ENCODE measurements around the gene BORCS5. TPM values are rescaled to one million over a fixed set of nuclear protein-coding genes. Genes with fewer than 3 reads are reported as not detected.
"Not testable (repeated sequence)": the region's sequence is repeated elsewhere in the genome, so short reads cannot be mapped to it uniquely, and the experiment has no call there.

The BORCS5 gene
- total RNA-seq, 4 donors from 2014 or later = 7.6 to 20.4 (median 10.0) TPM

DNA sequence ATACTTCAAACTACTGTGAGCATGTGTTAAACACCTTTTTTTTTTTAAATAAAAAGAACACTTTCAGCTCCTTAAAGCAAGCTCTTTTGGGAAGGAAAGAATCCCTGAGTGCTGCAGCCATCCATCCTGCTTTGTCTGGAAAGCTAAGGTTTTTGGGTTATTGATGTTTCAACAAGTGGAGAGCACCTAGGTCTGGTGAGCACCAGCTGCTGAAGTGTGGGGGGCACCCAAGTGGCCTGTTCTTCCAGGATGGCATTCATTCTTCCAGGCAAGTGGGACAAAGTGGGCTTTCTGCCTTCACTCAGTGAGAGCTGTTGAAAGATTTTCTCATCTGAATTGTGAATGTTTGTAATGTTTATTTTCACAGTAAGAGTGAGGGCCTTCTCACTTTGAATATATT lies 49.9 kb downstream of the BORCS5 start:
- H3K9me3 ChIP-seq = no peaks in the 10 kb centered on the region
- intact Hi-C loops (cut with DNase I) = no loop called here

DNA sequence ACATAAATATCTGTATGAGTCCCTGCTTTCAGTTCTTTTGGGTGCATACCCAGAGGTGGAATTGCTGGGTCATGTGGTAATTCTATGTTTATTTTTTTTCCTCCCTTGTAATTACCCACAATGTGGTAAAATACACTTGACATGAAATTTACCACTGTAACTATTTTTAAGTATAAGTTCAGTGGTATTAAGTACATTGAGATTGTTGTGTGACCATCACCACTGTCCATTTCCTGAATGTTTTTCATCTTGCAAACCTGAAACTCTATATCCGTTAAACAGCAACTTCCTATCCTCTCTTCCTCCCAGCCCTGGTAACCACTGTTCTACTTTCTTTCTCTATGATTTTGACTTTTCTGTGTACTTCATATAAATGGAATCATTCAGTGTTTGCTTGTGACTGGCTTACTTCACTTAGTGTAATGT lies 51.4 kb downstream of the BORCS5 start:
- DNase-seq = no peak
- Histone ChIP-seq H3K27ac (no peak overlapping the region), H3K4me3 (no peak overlapping the region), H3K9me3 (no peaks in the 10 kb centered on the region), H3K4me1 (peaks cover 9 to 20% (median 9%) of the 10 kb centered on the region in 3 donors), H3K27me3 (no peaks in the 10 kb centered on the region), H3K36me3 (no peaks in the 10 kb centered on the region)
- intact Hi-C loops (cut with DNase I) = no loop called here
- TF ChIP-seq POLR2A (IDR thresholded peaks at IDR 0.05) = no peak
- TF ChIP-seq, protein P1, sequence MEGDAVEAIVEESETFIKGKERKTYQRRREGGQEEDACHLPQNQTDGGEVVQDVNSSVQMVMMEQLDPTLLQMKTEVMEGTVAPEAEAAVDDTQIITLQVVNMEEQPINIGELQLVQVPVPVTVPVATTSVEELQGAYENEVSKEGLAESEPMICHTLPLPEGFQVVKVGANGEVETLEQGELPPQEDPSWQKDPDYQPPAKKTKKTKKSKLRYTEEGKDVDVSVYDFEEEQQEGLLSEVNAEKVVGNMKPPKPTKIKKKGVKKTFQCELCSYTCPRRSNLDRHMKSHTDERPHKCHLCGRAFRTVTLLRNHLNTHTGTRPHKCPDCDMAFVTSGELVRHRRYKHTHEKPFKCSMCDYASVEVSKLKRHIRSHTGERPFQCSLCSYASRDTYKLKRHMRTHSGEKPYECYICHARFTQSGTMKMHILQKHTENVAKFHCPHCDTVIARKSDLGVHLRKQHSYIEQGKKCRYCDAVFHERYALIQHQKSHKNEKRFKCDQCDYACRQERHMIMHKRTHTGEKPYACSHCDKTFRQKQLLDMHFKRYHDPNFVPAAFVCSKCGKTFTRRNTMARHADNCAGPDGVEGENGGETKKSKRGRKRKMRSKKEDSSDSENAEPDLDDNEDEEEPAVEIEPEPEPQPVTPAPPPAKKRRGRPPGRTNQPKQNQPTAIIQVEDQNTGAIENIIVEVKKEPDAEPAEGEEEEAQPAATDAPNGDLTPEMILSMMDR (IDR thresholded peaks at IDR 0.05) = no peak
- 55 to 82% methylated on average over 1 of the region's 1 CpG for WGBS, 2 donors

More for the DNA sequence above, 49.9 kb downstream of the BORCS5 start:
- no peaks in the 10 kb centered on the region for H3K27me3 ChIP-seq
- H3K4me1 ChIP-seq = peaks cover 9 to 23% (median 9%) of the 10 kb centered on the region in 3 donors
- no peak for DNase-seq
- no peak overlapping the region for H3K4me3 ChIP-seq
- H3K27ac ChIP-seq = no peak overlapping the region
- no peak for TF ChIP-seq POLR2A (IDR thresholded peaks at IDR 0.05)
- TF ChIP-seq, protein P1 (IDR thresholded peaks at IDR 0.05) = no peak
- no peaks in the 10 kb centered on the region for H3K36me3 ChIP-seq

DNA sequence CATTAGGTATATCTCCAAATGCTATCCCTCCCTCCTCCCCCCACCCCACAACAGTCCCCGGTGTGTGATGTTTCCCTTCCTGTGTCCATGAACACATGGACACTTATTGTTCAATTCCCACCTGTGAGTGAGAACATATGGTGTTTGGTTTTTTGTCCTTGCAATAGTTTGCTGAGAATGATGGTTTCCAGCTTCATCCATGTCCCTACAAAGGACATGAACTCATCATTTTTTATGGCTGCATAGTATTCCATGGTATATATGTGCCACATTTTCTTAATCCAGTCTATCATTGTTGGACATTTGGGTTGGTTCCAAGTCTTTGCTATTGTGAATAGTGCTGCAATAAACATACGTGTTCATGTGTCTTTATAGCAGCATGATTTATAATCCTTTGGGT lies 52.5 kb downstream of the BORCS5 start:
- H3K4me3 ChIP-seq; H3K9me3 ChIP-seq; intact Hi-C loops (cut with DNase I); DNase-seq; H3K27ac ChIP-seq; H3K27me3 ChIP-seq; H3K36me3 ChIP-seq: not testable (repeated sequence)
- peaks cover 9 to 19% (median 9%) of the 10 kb centered on the region in 3 donors for H3K4me1 ChIP-seq
- 100% methylated on average over 1 of the region's 2 CpGs; no CpG with 5 or more reads in 1 of the 2 donors for WGBS, 2 donors

DNA sequence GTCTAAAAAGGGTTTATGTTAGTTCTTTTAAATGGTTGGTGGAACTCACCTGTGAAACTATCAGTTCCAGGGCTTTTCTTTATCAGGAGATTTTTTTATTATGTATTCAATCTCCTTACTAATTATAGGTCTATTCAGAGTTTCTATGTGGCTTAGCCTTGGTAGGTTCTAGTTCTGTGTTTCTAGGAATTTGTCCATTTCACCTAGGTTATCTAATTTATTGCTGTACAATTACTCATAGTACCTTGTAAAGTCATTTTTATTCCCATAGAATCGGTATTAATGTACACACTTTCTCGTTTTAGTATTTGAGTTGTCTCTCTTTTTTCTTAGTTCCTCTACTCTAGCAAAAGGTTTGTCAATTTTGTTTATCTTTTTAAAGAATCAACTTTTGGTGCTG lies 59.0 kb downstream of the BORCS5 start:
- H3K27me3 ChIP-seq = no peaks in the 10 kb centered on the region
- TF ChIP-seq POLR2A (IDR thresholded peaks at IDR 0.05) = no peak
- TF ChIP-seq, protein P1 (IDR thresholded peaks at IDR 0.05) = no peak
- intact Hi-C loops (cut with DNase I) = no loop called here
- WGBS, 2 donors = 61 to 69% methylated on average over 2 of the region's 2 CpGs
- H3K36me3 ChIP-seq = no peaks in the 10 kb centered on the region
- DNase-seq = no peak
- H3K4me1 ChIP-seq = no peaks in the 10 kb centered on the region
- H3K9me3 ChIP-seq = no peaks in the 10 kb centered on the region
- no peak overlapping the region for H3K27ac ChIP-seq
- no peak overlapping the region for H3K4me3 ChIP-seq

DNA sequence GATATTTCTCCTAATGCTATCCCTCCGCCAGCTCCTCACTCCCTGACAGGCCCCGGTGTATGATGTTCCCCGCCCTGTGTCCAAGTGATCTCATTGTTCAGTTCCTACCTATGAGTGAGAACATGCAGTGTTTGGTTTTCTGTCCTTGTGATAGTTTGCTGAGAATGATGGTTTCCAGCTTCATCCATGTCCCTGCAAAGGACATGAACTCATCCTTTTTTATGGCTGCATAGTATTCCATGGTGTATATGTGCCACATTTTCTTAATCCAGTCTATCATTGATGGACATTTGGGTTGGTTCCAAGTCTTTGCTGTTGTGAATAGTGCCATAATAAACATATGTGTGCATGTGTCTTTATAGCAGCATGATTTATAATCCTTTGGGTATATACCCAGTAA lies 62.3 kb downstream of the BORCS5 start:
- H3K36me3 ChIP-seq; H3K27ac ChIP-seq; H3K4me1 ChIP-seq; H3K27me3 ChIP-seq; H3K4me3 ChIP-seq; DNase-seq; intact Hi-C loops (cut with DNase I): not testable (repeated sequence)
- peaks cover 0 to 11% (median 0%) of the 10 kb centered on the region in 3 donors for H3K9me3 ChIP-seq
- 96 to 100% methylated on average over 3 of the region's 3 CpGs for WGBS, 2 donors

DNA sequence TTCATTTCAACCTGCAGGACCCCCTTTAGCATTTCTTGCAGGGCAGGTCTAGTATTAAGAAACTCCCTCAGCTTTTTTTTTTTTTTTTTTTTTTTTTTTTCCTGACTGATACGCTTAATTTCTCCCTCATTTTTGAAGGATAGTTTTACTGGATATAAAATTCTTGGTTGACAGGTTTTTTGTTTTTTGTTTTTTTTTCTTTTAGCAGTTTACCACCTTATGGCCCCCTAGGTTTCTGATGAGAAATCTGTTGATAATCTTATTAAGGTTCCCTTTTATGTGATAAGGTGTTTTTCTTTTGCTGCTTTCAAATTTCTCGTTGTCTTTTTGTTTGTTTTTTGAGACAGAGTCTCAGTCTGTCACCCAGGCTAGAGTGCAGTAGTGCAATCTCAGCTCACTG lies 66.5 kb downstream of the BORCS5 start:
- Histone ChIP-seq H3K4me3 (no peak overlapping the region), H3K27me3 (no peaks in the 10 kb centered on the region), H3K27ac (no peak overlapping the region), H3K36me3 (no peaks in the 10 kb centered on the region), H3K9me3 (peaks cover 0 to 11% (median 0%) of the 10 kb centered on the region in 3 donors), H3K4me1 (no peaks in the 10 kb centered on the region)
- 93 to 95% methylated on average over 2 of the region's 2 CpGs for WGBS, 2 donors
- intact Hi-C loops (cut with DNase I) = no loop called here
- DNase-seq = no peak
- TF ChIP-seq POLR2A (IDR thresholded peaks at IDR 0.05) = no peak
- TF ChIP-seq, protein P1 (IDR thresholded peaks at IDR 0.05) = no peak
